Measurements from ENCODE around the gene UCHL3. TPM values are rescaled to one million over a fixed set of nuclear protein-coding genes. Genes with fewer than 3 reads are reported as not detected.

Gene UCHL3
- total RNA-seq, 1 donor from 2014 or later, result 40.4 TPM

DNA sequence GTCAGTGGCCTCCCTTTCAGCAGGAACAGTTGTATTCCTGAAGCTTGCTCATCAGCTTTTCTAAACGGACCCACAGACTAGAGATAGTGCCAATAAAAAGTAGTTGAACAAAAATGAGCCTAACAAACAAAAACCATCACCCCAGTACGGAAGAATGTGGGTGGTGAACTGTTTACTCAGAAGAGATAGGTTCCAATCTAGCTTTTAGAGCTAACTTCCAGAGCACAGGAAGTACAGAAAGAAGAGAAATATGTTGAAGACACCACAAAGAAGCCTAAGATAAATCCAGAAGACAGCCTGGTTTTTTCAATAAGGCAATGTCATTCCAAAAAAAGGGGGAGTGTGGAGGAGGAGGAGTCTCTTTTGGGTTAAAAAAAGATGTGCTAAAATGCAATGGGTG is 83.7 kb downstream of the UCHL3 start:
- DNase-seq, result no peak

DNA sequence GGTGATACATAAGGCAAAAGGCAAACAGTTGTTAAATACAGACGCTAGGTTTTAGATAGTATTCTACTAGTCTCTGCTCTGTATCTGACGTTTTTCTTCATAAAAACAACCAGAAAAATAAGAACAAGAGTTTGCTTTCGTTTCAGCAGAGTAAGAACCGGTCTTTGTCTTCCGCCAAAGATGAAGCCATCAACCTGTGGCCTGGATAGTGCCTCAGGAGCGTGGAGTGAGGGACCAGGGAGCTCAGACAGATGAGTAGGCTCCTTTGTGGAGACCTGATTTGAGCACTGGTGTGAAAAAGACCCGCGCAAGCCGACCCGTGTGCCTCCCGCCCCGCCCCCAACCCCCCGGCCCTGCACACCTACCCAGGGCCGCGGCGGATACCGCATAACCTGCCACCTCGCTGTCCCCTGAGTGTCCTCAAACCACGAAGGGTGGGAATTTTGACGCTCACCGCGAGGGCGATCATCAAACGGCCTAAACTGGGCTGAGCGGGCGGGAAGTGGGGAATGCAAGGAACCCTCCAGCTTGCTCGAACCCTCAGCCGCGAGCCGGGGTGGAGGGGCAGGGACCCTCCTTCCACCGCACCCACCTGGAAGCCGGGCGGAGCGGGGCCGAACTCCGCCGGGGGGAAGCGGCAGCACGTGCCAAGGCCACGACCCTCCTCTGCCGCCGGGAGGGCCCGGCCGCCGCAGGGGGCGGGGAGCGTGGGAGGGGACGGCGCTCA is 85.7 kb downstream of the UCHL3 start:
- DNase-seq, result no peak

DNA sequence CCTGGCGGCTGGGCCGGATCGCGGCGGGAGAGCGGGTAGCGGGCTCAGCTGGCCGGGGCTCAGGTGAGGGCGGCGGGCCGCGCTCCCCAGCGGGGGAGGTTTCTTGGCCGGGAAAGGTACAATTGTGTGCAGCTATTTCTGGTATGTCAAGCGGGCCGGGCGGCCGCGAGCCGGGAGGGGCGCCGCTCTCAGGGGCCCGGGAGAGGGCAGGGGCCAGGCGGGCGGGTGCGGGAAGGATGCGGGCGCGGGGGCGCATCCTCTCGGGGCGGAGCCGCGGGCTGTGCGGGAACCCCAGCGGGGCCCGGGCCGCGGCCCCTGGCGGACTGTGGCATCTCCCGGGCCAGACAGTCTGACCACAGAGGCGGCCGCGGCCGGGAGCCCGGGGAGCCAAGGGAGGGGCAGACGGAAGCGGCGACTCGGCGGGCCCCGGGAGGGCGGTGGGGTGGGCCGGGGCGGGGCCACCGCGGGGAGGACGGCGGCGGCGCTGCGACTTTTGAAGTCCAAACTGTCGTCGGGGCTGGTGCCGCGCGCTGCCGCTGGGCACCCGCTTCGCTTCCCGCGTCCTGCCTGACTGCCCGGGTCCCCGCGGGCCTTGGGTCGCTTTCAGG is 86.3 kb downstream of the UCHL3 start, which contains the start of gene LMO7:
TSS of gene LMO7 (plus strand) at position 503 of the 608 bp plus-strand sequence. CDS start 328 bp downstream, outside the sequence.
- DNase-seq, result peak; percentile 27

DNA sequence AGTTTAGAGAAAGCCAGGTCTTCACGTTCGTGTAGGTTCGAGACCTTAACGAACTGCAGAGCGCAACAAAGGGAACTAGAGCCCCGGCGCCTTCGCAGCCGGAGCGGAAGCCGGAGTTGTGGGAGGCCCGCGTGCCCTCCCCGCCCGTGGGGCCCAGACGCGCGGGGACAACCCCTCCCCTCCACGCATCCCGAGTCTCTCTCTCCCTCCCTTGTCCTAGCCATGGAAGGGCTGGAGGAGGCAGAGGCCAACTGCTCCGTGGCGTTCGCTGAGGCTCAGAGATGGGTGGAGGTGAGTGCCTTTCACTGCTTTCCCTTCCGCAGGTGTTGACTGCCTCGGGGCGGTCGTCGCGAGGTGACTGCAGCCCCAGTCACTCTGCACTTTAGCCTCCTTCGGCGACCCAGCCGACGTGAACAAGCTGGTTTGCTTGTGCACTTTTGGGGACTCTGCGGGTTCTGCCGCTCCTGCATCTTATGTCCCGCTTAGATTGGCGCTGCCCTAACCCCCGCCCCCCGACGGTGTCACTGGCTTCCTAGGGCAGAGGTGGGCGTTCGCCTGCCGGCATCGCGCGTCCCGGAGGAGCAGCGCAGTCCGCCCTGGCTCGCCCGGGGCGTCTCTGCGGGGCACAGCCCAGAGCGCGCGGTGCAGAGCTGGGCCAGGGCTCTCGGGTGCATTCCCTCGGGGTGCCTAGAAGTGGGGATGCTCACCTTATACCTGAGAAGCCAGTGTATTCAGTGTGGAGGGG is 87.0 kb downstream of the UCHL3 start:
- DNase-seq, result peak; percentile 27

DNA sequence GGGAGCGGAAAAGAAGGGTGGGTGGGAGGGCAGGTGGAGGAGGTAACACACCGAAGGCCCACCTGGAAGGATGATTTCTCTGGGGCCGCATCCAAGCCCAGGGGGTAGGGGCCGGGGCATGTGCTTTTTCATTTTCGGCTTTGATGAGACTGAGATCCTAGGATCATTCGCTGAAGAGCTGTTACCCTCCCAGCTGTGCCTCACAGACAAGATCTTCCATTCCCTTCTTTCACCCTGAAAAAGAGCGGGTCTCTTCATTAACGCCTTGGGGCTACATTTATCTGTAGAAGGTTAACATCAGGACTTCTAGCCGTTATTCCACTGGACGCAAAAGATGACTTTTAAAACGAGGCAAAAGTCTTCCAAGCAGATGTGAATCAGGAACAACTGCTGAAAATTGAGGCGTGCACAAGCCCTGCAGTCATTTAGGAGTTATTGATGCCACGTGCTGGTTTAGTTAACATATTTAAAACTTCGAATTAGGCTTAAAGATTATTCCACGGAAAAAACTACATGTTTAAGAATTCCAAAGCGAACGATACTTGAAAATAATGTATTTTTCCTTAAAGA is 87.7 kb downstream of the UCHL3 start:
- no peak for DNase-seq

DNA sequence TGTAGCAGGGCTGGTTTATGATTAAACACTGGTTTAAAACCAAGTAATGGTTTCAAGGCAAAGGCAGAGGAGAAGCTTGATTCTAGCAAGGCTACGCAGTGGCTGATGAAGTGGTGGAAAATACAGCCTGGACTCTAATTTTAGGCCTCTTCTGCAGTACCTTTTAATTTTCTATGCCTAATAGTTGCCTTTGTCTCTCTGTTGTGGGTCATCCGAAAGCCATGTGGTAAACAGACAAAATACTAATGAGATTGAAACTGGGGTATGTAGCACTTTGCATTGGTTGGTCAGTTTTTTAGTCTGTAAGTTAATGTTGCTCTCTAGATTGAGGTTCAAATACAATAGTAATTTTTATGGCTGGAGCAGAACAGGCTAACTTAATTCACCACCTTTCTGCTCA is 89.9 kb downstream of the UCHL3 start:
- no peak for DNase-seq

DNA sequence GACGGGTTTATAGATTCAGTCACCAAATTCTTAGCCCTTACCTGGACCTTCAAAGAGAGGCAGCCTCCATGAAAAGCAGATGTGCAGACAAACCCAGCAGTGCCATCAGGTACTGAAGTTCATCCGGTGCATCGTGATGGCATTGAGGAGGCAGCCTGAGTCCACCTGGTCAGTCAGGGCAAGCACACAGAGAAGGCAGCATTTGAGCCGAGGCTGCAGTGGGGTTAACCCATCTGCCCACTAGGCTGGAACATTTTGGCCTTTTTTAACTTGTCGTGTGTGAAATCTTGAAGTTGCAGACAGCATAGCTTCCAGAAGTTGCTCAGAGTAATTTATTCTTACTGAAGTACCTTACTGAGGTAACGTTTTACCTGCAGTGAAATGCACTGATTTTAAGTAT is 91.4 kb downstream of the UCHL3 start:
- no peak for DNase-seq

DNA sequence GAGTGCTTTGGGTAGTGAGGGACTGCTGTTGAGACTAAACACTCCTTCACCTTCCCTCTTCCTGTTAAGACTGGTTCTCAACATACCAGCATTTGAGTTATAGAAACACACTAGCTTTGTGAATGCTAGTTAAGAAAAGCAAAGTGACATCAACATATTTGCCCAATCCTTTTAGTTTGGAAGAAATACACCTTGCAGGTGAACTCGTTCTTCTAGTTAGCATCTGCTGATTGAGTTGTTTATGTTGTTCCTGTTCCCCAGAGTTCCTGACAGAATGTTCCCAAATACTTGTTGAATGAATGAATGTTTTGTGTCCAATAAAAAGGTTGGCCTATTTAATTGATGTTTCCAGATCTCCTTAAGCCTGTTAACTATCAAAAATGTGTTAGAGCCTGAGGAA is 93.6 kb downstream of the UCHL3 start:
- no peak for DNase-seq

DNA sequence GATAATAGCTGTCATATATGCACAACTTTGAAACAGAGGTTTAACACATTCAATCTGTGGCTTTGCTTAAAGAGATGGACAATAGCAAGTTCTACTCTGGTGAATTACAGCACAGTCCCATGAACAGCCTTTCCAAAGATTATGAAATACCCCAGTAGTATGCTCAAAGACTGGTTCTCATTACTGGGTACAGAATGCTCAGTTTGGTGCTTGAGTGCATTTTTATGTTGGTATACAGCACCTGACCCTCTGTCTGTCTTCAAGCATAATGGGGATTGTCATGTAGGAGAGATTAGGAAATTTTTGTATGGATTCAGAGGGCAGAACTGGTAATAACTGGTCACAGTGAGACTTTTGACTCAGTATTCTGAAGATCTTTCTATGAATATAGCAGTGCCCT is 94.1 kb downstream of the UCHL3 start:
- no peak for DNase-seq

DNA sequence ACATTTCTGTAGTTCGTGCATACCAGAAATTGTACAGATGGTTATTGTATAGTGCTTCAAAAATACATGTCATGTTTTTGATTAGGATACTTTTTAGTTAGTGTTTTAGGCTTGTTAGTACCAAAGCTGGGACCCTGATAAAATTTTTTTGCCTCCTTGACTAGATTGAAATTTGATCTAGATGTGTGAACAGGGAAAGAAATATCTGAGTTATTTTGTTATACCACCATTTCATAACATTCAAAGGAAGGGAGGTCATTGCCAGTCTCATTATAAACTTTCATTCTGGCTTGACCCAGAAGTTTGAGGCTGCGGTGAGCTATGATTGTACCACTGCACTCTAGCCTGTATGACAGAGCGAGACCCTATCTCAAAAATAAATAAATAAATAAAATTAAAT is 95.5 kb downstream of the UCHL3 start:
- no peak for DNase-seq

DNA sequence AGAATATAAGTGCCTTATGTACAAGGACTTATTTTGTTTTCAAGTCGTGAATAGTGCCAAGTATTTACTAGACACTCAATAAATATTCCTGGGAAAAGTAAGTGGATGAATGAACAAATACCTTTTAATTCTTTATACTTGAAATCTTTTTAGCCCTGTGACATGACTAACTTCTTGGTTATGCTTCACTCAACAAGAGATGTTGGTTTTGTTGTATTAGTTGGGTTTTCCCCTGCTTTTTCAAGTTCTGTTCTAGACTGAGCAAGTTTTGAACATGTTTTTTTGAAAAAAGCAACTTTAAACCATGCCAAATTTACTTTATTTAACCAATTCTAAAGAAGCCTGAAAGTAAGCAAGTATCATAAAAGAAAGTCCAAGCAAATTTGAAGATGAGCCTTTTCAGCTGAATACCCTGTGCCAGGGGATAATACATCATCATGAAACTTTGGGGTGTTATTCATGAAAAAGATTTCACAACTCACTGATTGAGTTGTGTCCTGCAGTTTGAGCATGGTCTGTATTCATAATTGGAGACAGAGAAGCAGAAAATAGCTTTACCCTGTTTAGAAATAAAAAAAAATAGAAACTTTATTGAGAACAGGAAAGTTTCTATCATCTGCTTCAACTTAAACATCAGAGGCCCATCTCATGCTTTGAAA is 97.7 kb downstream of the UCHL3 start:
- no peak for DNase-seq

DNA sequence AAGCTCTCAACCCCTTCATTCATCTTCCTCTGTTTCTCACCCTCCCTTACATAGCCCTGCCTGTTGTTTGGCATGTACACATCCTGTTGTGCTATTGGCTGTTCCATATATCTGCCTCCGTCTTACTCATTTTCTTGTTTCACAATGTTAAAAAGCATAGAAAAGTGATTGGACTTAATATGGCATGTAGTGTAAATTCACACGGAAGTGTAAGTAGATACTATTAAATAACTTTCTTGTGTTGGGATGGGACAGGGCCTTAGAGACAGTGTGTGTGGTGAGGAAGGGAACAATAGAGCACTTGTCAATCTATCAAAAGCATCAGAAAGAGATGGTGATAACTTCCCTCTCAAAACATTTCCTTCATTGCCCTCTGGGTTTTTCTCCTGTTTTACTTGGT is 98.9 kb downstream of the UCHL3 start:
- no peak for DNase-seq

DNA sequence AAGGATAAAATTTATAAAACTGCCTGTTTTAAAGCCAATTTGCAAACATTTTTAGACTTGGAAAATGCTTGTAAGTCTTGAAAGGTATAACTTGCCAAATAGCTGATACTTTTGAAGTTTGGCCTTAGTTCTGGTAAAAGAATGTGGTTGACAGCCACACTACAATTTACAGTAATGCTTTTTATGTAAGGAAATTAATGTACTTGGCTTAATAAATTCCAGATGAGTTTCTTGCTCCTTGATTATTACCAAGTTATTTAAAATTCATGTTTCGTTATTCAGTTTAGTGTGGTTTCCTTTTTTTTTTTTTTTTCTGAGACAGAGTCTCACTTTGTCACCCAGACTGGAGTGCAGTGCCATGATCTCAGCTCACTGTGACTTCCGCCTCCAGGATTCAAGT is 101.4 kb downstream of the UCHL3 start:
- DNase-seq, result no peak

DNA sequence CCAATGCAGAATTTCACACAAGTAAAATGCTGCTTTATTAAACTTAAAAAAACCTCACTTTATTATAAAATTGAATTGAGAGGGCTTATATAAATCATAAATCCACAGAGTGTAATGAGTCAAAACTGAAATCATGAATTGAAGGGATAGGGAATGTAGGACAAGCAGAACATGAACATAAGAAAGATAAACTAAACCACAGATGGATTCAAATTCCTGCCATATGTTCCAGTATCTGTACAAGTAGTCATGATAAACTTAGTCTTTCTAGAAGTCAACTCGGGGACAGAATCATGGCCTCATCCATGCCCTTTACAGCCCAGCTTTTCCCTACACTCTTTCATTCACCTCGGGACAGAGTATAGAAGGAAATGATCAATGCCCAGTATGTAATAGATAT is 103.1 kb downstream of the UCHL3 start:
- DNase-seq, result no peak

Other genes starting within 250 kb of the UCHL3 start
- 17.6 TPM for gene TBC1D4, start 67.6 kb upstream of the UCHL3 start, total RNA-seq
- gene COMMD6, start 11.9 kb upstream of the UCHL3 start, total RNA-seq, result 103 TPM
- 132 TPM for gene LMO7, start 86.5 kb downstream of the UCHL3 start, total RNA-seq